ENCODE results near the gene LDAF1.

- no peak for TF ChIP-seq POLR2A (IDR thresholded peaks at IDR 0.05)
- no peak for TF ChIP-seq CTCF (IDR thresholded peaks at IDR 0.05)
- no peak for TF ChIP-seq POLR2AphosphoS5 (IDR thresholded peaks at IDR 0.05; ENCODE audit: insufficient read depth in 1 of 2, low read depth in 1 of 2)
Observed at GRCh38 chr16:21184834-21185233, 26.4 kb downstream of the LDAF1 start.

All from vagina (tissue), 2 donors.